ENCODE data around the gene MERTK. TPM values are rescaled to one million over a fixed set of nuclear protein-coding genes. Genes with fewer than 3 reads are reported as not detected.
"Not testable (repeated sequence)": the region's sequence is repeated elsewhere in the genome, so short reads cannot be mapped to it uniquely, and the experiment has no call there.

The MERTK gene
- total RNA-seq, 6 donors from 2014 or later, result 15.5 to 141 (median 21.9) TPM

GRCh38 chr2:112065486-112065885 lies 167.1 kb downstream of the MERTK start:
- DNase-seq (no peak), ATAC-seq (ENCODE audit: low FRiP score in 2 of 2) (no peak)
- no peak for TF ChIP-seq POLR2A (IDR thresholded peaks at IDR 0.05)
- no peak for TF ChIP-seq POLR2AphosphoS5 (IDR thresholded peaks at IDR 0.05)
- TF ChIP-seq CTCF (IDR thresholded peaks at IDR 0.05), result no peak
- TF ChIP-seq EP300 (IDR thresholded peaks at IDR 0.05), result no peak
- no peak overlapping the region for H3K4me3 ChIP-seq
- peaks cover 5 to 93% (median 41%) of the 10 kb centered on the region in 4 donors for H3K36me3 ChIP-seq
- peaks cover 0 to 16% (median 0%) of the 10 kb centered on the region in 4 donors for H3K4me1 ChIP-seq
- no peaks in the 10 kb centered on the region for H3K9me3 ChIP-seq
- no peak overlapping the region for H3K27ac ChIP-seq
- H3K27me3 ChIP-seq, result no peaks in the 10 kb centered on the region
- 75 to 81% methylated on average over 5 of the region's 5 CpGs for WGBS, 2 donors

GRCh38 chr2:112065966-112066365 lies 167.6 kb downstream of the MERTK start:
- DNase-seq (no peak), ATAC-seq (ENCODE audit: low FRiP score in 2 of 2) (no peak)
- Histone ChIP-seq H3K36me3 (peaks cover 5 to 91% (median 42%) of the 10 kb centered on the region in 4 donors), H3K27me3 (no peaks in the 10 kb centered on the region), H3K4me1 (peaks cover 0 to 16% (median 0%) of the 10 kb centered on the region in 4 donors), H3K9me3 (no peaks in the 10 kb centered on the region), H3K4me3 (no peak overlapping the region), H3K27ac (no peak overlapping the region)
- 73 to 91% methylated on average over 1 of the region's 1 CpG for WGBS, 2 donors
- TF ChIP-seq POLR2A (IDR thresholded peaks at IDR 0.05) (no peak), EP300 (IDR thresholded peaks at IDR 0.05) (no peak)

- H3K9me3 ChIP-seq; DNase-seq; H3K4me3 ChIP-seq; H3K27me3 ChIP-seq; H3K27ac ChIP-seq; ATAC-seq (ENCODE audit: low FRiP score in 2 of 2): not testable (repeated sequence)
- peaks cover 0 to 16% (median 3%) of the 10 kb centered on the region in 4 donors for H3K4me1 ChIP-seq
- peaks cover 5 to 76% (median 39%) of the 10 kb centered on the region in 4 donors for H3K36me3 ChIP-seq
Measured at GRCh38 chr2:112069794-112070193, 171.4 kb downstream of the MERTK start.

- Histone ChIP-seq H3K27me3 (no peaks in the 10 kb centered on the region), H3K4me1 (peaks cover 0 to 12% (median 7%) of the 10 kb centered on the region in 4 donors), H3K36me3 (peaks cover 13 to 60% (median 24%) of the 10 kb centered on the region in 4 donors), H3K27ac (no peak overlapping the region), H3K9me3 (no peaks in the 10 kb centered on the region), H3K4me3 (no peak overlapping the region)
- DNase-seq (no peak), ATAC-seq (ENCODE audit: low FRiP score in 2 of 2) (no peak)
- 91 to 96% methylated on average over 3 of the region's 3 CpGs for WGBS, 2 donors
- TF ChIP-seq EP300 (IDR thresholded peaks at IDR 0.05) (no peak), CTCF (IDR thresholded peaks at IDR 0.05) (no peak), POLR2AphosphoS5 (IDR thresholded peaks at IDR 0.05) (no peak), POLR2A (IDR thresholded peaks at IDR 0.05) (no peak)
Measured at GRCh38 chr2:112073875-112074274, 175.5 kb downstream of the MERTK start.

- WGBS, 2 donors, result 95 to 98% methylated on average over 1 of the region's 1 CpG
- no peak for TF ChIP-seq EP300 (IDR thresholded peaks at IDR 0.05)
- TF ChIP-seq POLR2AphosphoS5 (IDR thresholded peaks at IDR 0.05), result no peak
- no peak for TF ChIP-seq CTCF (IDR thresholded peaks at IDR 0.05)
- no peak for TF ChIP-seq POLR2A (IDR thresholded peaks at IDR 0.05)
- H3K9me3 ChIP-seq, result no peaks in the 10 kb centered on the region
- H3K27ac ChIP-seq, result peak overlapping the region in 1 of 4 donors; percentile 14
- peaks cover 0 to 12% (median 7%) of the 10 kb centered on the region in 4 donors for H3K4me1 ChIP-seq
- no peaks in the 10 kb centered on the region for H3K27me3 ChIP-seq
- DNase-seq, result no peak
- ATAC-seq (ENCODE audit: low FRiP score in 2 of 2), result no peak
- peaks cover 13 to 55% (median 24%) of the 10 kb centered on the region in 4 donors for H3K36me3 ChIP-seq
- no peak overlapping the region for H3K4me3 ChIP-seq
Measured at GRCh38 chr2:112074506-112074905, 176.1 kb downstream of the MERTK start.
